NCI-H2227 treated with DMSO at 0.1 percent for 48 hours (cell line): ENCODE data around the gene ACP2.
A peak's percentile ranks its signal among the peaks of the same experiment; 100 is the strongest.
"Not testable (repeated sequence)": the region's sequence is repeated elsewhere in the genome, so short reads cannot be mapped to it uniquely, and the experiment has no call there.

Experiments
- DNase-seq: peaks from one replicate; lab custom pipeline; 2025; lab: John Stamatoyannopoulos, UW

ACP2 gene

DNA sequence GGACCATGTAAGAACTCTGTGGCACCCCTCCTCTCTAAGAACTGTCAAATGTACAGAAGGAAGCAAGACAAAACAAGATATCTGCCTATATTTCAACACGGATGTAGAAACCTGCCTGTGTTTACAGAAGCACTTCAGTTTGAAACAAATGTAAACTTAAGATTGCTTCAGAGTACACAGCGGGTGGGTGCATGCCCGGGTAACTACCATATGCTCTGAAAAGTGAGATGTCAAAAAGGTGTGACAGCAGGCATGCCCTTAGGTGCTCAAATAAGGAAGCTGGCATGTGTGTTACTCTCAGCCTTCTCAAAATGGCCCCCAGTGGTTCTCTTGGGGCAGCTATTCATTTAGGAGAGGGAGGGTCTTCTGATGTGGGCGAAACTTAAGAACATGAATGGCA lies 5.2 kb downstream of the ACP2 start:
- no peak for DNase-seq

DNA sequence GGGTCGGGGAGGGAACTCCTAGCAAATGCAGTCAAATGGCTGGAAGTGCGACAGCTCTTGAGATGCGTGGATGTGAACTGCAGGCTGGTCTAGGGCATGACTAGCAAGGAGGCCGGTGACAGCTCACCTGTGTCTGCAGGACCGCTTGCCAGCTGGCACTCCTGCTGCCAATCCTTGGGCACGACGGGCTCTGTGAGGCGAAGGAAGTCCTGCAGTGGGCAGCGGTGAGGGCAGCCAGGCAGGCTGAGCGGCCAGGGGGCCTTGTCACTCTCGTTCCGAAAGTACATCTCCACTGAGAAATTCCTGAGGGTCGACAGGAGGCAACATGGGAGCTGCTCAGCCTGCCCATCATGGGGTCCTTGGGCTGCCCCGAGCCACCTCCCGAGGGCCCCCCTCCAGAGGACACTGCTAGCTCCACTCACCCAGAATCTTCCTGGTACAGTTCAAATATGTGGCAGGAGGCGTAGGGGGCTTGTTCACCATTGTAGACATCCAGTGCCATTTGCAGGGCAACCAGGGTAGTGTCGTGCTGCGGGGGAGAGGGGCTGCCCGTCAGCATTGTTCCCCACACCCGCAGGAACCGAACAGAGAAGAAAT lies 5.9 kb downstream of the ACP2 start:
- DNase-seq = no peak

DNA sequence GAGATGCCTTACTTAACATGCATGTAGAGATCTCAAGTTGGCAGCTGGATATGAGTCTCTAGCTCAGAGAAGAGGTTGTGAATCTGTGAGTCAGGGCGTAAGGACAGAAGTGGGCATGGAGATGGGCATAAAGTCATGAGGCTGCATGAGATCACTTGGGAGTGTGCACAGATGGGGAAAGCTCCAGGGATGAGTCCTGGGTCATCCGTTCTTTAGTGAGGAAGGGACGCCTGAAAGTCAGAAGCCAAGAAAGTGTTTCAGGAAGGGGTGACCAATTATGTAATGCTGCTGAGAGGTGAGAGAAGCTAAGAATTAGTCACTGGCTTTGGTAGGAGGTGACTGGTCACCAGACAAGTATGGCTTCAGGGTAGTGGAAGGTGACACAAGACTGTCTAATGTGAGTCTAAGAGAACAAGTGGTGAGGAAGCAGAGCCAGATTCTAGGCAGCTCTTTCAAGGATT lies 6.7 kb downstream of the ACP2 start:
- no peak for DNase-seq

DNA sequence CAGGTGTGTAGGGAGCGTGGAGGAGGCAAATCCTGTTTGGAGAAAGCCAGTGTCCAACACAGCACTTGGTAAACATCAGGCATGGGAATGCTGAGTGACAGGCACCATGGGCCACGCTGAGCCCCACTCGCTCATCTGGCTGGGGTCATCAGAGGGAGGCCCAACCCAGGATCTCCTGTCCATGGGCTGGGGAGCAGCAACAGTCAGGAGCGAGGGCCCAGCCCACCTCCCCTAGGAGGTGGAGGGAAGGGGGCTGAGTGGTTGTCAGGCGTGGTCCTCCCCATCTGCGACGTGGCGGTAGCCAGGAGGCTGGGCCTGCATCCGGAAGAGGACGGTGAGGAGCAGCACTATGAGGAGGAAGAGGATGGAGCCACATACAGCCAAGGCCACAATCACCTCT lies 8.8 kb downstream of the ACP2 start:
- DNase-seq = no peak

DNA sequence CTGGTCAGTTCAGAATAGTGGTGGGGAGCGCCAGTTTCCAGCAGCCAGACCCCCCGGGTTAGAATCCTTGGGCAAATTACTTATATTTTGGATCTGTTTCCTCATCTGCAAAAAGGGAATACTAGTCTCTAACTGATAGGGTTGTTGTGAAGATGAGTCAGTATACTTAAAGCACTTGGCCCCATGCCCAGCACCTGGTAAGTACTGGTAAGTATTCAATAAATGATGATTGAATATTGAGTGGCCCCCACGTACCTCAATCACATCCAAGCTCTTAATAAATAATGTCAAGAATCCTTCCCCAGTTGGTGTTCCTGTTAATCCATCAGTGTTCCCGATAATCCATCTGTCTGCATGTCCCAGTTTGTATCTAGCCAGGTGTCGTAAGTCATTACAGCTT lies 12.1 kb downstream of the ACP2 start:
- no peak for DNase-seq

DNA sequence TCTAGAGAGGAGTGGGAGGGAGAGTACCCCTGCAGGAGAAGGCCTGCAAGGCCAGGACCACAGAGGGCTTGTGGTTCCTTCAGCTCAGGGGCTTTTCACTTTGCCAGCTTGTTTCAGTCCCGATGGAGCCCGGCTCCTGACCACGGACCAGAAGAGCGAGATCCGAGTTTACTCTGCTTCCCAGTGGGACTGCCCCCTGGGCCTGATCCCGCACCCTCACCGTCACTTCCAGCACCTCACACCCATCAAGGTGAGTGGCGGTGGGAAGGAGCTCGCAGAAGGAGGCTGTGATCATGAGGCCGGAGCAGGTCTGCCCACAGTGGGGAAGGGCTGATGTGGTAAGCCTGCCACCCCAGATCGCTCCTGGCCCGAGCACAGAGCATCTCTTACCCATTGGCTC lies 13.5 kb downstream of the ACP2 start:
- DNase-seq = no peak

DNA sequence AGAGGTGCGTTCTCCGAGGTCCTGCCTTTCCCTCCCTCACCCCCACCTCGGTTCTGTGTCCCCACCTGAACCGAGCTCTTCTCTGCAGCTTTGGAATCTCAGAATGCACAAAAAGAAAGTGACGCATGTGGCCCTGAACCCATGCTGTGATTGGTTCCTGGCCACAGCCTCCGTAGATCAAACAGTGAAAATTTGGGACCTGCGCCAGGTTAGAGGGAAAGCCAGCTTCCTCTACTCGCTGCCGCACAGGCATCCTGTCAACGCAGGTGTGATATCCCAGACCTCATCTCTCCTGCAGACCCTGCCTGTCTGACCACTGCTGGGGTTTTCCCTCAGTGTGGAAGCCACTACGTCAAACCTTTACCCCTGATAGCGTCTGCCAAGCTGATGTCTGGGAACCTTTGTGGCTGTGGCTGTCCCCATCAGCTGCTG lies 13.9 kb downstream of the ACP2 start:
- no peak for DNase-seq

DNA sequence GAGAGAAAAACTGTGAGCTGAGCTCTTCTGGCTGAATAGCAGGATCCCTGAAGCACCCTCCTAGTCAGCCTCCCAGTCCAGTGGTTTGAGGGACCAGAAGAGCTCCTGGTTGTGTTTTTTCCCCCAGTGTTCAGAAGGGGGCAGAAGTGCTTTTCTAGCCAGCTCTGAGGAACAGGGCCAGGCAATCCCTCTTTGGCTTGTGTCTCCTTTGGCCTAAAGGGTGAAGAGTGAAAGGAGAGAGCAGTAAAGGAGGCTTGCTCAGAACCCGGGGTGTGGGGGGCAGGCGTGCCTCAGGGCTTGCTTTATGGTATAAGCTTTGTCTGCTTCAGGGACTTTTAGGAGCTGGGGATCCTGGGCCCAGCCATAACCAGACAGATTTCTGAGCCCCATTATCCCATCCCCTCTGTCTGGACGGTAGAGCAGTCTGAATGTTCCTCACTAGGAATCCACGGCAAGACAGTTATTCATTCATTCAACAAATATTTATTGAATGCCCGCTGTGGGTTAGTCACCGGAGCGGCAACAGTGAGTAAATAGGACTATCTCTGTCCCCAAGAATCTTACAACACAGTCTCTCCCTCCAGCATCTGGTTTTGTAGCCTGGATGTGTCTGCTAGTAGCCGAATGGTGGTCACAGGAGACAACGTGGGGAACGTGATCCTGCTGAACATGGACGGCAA lies 14.5 kb downstream of the ACP2 start:
- no peak for DNase-seq

DNA sequence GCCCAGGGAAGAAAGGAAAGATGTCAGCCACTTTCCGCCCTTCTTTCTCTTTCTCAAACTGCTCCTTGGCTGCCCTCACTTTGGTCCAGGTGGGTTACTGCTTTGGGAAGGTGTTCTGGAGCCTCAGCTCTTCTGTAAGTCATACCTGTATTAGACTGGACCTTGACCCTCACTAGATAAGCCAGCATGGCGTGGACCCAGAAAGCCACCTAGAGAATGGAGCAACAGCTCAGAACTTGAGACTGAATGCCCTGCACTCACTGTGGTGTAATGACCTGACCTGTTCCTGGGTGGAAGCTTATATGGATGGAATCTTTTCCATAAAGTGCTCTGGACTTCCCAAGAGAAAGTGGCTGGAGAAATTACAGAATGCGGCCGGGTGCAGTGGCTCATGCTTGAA lies 15.6 kb downstream of the ACP2 start:
- DNase-seq = no peak

DNA sequence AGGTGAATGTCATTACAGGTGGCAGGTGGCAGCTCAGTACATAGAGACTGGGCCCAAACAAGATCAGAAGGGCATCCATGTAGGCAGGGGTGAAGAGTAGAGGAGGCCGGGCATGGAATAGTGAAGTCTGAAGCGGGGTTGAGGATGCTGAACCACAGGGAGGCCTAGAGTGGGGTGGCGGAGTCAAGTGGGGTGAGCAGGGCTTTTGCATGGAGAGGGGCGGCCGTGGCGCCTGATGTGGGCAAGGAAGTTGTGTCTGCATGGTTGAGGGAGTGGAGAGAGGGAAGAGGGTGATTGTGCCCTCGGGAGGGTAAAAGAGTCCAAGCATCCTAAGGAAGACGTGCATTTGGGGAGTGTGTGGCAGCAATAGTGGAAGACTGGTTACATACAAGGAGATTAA lies 19.5 kb downstream of the ACP2 start:
- no peak for DNase-seq

DNA sequence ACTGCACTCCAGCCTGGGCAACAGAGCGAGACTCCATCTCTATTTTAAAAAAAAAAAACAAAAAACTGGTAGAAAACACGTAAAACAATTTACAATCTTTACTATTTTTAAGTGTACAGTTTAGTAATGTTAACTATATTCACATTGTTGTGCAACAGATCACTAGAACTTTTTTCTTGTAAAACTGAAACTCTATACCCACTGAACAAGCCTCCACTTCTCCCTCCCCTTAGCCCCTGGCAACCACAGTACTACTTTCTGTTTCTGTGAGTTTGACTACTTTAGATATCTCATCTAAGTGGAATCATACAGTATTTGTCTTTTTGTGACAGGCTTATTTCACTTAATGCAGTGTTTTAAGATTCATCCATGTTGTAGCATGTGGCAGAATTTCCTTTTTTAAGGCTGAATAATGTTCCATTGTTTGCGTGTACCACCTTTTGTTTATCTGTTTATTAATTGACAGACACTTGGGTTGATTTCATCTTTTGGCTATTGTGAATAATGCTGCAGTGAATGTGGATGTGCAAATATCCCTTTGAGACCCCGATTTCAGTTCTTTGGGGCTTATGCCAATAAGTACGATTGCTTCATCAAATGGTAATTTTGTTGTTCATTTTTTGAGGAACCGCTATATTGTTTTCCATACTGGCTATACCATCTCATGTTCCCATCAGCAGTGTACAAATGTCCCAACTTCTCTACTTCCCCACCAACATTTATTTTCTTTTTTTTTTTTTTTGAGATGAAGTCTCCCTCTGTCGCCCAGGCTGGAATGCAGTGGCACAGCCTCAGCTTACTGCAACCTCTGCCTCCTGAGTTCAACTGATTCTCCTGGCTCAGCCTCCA lies 22.8 kb downstream of the ACP2 start:
- no peak for DNase-seq

DNA sequence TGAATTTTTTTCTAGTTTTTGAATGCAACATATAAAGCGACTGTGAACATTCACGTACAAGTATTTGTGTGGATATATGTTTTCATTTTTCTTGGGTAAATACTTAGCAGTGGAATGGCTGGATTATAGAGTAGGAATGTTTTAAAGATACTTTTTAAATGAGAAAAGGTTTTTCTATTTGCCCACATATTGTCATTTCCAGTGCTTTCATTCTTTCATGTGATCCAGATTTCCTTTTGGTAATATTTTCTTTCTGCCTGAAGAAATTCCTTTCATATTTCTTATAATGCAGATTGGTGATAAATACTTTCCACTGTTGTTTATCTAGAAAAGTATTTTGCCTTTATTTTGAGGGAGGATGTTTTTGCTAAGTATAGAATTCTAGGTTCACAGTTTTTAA lies 25.9 kb downstream of the ACP2 start:
- DNase-seq = no peak

DNA sequence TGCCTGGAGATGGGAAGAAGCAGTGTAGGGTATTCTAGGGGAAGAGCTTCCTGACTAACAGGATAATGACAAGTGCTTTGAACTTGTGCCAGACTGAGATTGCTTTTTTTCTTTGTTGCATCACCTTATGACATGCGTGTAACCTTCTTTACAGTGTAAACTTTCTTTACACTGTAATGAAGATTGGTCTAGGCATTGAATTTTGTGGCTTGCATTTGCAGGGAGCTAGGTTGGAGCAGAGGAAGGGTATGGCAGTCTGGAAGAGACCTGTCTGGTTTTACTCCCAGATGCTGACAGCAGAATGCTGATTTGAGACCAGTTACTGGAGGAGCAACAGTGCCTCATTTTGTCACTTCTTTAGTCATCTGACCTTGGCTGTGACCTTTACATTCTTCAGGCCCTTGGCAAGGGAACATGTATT lies 28.2 kb downstream of the ACP2 start:
- DNase-seq = no peak

DNA sequence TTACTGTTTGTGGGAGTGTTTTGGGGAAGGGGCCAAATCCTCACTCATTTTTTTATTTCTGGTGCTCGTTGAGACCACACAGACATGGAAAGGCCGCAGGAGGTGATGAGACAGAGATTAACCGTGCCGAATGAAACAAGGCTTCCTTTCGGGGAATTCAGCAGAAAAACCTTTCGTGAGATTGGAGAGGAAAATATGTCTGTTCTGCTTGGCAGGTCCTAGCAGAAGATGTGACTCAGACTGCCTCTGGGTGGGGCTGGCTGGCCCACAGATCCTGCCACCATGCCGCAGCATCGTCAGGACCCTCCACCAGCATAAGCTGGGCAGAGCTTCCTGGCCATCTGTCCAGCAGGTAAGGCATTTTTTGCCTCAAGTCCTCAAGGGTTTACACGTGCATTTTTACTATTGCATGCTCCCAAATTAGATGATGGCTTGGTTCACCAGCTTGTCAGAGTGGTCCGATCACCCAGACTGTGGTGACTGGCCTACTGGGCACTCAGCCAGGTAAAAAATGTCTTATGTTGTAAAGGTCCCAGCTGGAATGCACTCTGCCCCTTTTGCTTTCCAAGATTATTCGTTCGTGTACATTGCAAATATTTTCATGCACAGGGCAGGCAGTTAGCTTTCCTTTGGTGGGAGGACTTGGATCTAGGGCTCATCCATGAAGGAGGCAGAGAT lies 32.4 kb downstream of the ACP2 start:
- no peak for DNase-seq

DNA sequence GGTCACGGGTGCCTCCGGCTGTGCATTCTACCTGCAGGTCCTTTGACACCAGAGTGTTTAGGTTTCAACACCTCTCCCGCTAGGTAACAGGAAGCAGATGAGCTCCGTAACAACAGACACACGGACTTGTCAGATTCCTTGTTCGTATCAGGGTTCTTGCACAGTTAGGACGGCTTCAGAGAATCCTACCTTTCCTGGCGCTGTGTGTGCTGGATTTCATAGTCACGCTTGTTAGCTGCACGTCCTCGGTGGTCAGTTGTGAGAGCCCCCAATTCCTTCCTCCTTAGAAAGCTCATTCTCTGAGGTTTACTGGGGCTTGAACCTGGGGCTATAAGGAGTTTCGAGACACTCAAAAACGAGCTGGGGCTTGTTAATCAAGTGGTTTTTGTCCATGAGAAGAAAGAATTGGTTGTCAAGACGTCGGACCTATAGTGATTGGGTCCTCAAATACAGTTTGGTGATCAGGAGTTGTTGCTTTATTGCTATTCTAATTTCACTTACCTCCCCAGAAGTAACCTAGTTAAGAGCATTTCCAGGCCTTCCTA lies 33.2 kb downstream of the ACP2 start:
- DNase-seq = peak; percentile 61

DNA sequence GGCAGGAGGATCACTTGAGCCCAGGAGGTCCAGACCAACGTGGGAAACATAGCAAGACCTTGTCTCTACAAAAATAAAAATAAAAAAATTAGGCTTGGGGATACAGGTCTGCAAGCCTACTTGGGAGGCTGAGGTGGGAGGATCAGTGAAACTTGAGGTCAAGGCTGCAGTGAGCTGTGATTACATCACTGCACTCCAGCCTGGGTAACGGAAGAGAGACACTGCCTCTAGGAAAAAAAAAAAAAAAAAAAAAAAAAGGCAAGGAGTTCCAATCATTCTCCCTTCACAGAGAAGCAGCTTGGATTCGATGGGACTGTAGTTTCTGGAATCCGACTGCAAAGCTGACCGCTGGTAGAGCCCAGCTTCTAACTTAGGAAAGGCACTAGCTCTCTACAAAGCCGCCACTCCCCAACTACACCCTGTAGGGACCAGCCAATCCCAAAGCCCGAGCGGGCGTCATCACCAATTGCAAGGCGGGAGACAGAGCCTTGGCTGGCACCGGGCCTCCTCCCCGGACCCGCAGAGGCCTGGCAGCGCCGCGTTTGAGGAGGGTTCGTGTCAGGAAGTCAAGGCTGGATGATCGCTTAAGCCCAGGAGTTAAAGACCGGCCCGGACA lies 34.6 kb downstream of the ACP2 start:
- peak; percentile 87 for DNase-seq

DNA sequence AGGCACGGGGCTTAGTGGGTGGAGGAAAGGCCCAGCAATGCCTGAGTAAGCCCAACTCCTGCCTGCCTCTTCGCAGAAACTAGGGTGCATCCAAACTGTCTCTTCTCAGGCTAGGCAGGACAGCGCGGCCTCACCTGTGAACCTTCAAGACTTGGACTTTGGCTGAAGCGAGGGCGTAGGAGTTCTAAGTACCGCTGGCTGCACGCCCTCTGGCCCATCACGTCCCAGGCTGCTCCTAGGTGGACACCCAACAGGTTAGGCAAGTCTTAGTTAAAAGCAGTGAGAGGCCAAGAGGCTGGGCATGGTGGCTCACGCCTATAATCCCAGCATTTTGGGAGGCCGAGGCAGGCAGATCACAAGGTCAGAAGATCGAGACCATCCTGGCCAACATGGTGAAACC lies 35.7 kb downstream of the ACP2 start:
- DNase-seq = no peak

DNA sequence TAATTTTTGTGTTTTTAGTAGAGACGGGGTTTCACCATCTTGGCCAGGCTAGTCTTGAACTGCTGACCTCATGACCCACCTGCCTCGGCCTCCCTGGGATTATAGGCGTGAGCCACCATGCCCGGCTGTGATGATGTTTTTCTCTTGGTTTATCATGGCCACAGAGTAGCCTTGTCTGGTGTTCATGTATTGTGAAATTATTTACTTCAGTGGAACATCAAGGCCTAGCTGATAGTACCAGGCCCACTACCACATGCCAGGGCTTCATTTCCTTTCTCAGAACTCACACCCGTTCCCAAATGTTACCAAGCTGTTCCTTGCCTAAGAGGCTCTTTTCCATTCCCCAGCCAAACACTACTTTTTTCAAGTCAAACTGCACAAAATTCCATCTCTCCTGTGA lies 40.0 kb downstream of the ACP2 start:
- no peak for DNase-seq

DNA sequence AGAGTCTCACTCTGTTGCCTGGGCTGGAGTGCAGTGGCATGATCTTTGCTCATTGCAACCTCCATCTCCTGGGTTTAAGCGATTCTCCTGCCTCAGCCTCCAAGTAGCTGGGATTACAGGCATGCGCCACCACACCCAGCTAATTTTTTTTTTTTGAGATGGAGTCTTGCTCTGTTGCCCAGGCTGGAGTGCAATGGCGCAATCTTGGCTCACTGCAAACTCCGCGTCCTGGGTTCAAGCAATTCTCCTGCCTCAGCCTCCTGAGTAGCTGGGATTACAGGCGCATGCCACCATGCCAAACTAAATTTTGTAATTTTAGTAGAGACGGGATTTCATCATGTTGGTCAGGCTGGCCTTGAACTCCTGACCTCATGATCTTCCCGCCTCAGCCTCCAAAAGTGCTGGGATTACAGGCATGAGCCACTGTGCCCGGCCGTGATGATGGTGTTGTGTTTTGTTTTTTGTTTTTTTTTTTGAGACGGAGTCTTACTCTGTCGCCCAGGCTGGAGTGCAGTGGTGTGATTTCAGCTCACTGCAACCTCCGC lies 40.5 kb downstream of the ACP2 start:
- DNase-seq = not testable (repeated sequence)

DNA sequence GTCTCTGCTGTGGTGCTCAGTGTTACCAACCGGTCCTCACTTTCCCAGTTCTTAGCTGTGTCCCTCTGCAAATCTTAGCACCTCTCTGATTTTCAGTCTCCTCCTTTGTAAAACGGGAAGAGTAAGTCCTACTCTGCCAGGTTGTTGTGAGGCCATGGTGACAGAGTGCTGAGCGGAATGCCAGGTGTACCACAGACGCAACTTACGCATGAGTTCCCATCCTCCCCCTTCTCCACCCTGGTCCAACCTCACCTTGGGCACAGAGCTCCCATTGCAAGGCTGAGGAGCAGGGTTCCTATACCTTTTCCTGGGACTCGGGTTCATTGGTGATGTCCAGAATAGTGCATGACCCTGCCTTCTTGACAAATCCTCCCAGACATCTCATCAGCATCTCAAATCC lies 41.2 kb downstream of the ACP2 start:
- no peak for DNase-seq

DNA sequence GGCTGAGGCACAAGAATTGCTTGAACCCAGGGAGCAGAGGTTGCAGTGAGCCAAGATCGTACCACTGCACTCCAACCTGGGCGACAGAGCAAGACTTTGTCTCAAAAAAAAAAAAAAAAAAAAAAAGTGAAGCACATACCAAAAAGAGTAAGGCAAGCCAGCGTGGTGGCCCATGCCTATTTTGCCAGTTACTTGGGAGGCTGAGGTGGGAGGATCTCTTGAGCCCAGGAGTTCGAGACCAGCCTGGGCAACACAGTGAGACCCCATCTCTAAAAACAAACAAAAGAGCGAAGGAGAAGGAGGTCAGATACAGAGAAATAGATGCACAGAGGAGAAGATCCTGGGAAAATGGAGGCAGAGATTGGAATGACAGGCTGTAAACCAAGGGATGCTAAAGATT lies 42.0 kb downstream of the ACP2 start:
- DNase-seq = not testable (repeated sequence)

DNA sequence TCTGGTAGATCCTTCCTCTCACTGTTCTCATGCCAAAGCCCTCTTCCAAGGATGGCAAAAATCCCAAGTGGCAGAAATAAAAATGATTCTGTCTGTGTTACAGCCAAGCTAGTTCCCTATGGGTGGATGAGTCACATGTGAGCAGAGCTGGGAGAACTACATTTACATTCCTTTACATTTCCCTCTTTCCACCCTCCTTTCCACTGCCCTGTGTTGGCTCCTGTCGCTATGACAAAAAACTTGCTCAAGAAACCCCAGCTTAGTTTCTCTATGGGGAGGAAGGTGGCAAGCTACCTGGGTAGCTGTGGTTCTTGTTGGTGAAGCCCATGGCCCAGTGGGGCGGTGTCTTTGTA lies 44.0 kb downstream of the ACP2 start:
- DNase-seq = no peak
